ENCODE results near the gene MAP3K3. TPM values are rescaled to one million over a fixed set of nuclear protein-coding genes. Genes with fewer than 3 reads are reported as not detected.

Gene MAP3K3
- total RNA-seq, 1 experiment from 2014 or later, result 24.3 TPM

DNA sequence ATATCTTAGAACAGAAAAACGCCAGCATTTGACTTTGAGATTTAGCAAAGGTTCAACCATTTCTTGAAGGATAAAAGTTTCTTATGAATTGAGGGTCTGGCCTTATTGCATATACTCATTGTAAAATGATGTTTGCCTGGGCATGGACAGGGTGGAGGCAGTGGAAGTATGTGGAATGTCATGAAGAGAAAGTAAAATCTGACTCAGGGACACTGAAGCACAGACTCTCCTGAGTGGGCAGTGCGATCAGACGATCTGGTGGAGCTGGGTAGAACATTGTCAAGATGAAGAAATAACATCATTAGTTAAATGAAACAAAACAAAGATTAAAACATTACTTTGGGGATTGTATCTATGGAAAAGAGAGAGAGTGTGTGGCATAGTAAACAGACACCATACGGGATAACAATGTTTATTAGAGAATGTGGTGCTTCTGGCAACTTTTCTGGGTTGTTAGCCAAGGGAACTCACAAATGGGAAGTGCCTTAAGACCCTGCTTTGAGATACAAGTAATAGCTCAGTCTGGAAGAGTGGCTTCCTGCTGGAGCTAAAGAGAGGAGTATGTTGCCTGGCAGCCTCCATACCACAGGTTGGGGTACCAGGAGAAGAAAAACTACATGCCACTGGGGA is 4.4 kb downstream of the MAP3K3 start:
- Histone ChIP-seq H2BK20ac (ENCODE audit: low read depth, low read length, poor library complexity, severe bottlenecking) (no peak overlapping the region), H3K4me1 (ENCODE audit: insufficient read depth, low read length) (peaks cover 7% of the 10 kb centered on the region; the same call in 1 of the 2 replicates), H3K9ac (ENCODE audit: extremely low read depth, insufficient read length, low read length) (no peak overlapping the region), H3K4me2 (ENCODE audit: insufficient read depth, insufficient read length, low read length) (no peak overlapping the region), H4K20me1 (ENCODE audit: control insufficient read depth, insufficient read depth, insufficient read length) (no peaks in the 10 kb centered on the region), H2AK5ac (ENCODE audit: insufficient read length, low read length) (no peak overlapping the region), H3K14ac (ENCODE audit: insufficient read depth, low read length) (no peak overlapping the region), H2BK5ac (ENCODE audit: insufficient read length, low read length) (no peak overlapping the region), H4K91ac (ENCODE audit: insufficient read length, low read depth, low read length) (no peak overlapping the region), H3K79me1 (ENCODE audit: insufficient read depth, low read depth, low read length, poor library complexity, severe bottlenecking) (peaks cover 2% of the 10 kb centered on the region), H2AFZ (ENCODE audit: low read length) (no peak overlapping the region), H2BK12ac (ENCODE audit: insufficient read length, low read depth, low read length) (no peak overlapping the region), H3K79me2 (ENCODE audit: insufficient read depth, low read length) (peaks cover 3% of the 10 kb centered on the region; the same call in 1 of the 2 replicates), H3T11ph (ENCODE audit: low read length) (no peak overlapping the region), H3K23ac (ENCODE audit: insufficient read length, low read depth, low read length) (no peak overlapping the region), H3K56ac (ENCODE audit: insufficient read length, low read depth, low read length) (no peak overlapping the region), H3K23me2 (ENCODE audit: insufficient read length, low read depth, low read length, poor library complexity, severe bottlenecking) (peaks cover 2% of the 10 kb centered on the region), H4K8ac (replicated peaks; ENCODE audit: insufficient read length, low read depth, low read length) (no peak overlapping the region), H2BK120ac (ENCODE audit: low read depth, low read length, poor library complexity, severe bottlenecking) (no peak overlapping the region), H2BK15ac (ENCODE audit: low read depth, low read length) (no peak overlapping the region), H4K5ac (ENCODE audit: insufficient read length, low read depth, low read length) (no peak overlapping the region), H3K18ac (ENCODE audit: insufficient read length, low read depth, low read length) (no peak overlapping the region), H3K27me3 (ENCODE audit: insufficient read depth, low read length) (no peaks in the 10 kb centered on the region), H3K4ac (ENCODE audit: low read depth, low read length) (no peak overlapping the region), H3K9me3 (ENCODE audit: control insufficient read depth, low read depth, low read length) (no peaks in the 10 kb centered on the region), H3K27ac (ENCODE audit: insufficient read length, low read depth, low read length) (no peak overlapping the region)
- Mint-ChIP-seq H3K27me3 (ENCODE audit: low read depth) (peaks cover 1% of the 10 kb centered on the region; the same call in 1 of the 2 replicates), H3K27ac (no peak overlapping the region; a peak in 1 of 7 replicates), H3K4me3 (no peak overlapping the region), H3K4me1 (peaks cover 35 to 37% of the 10 kb centered on the region in 2 experiments), H3K36me3 (ENCODE audit: insufficient read depth in 1 of 3, low read depth in 3 of 3) (no peaks in the 10 kb centered on the region; a peak in 1 of 7 replicates), H3K9me3 (peaks cover 0 to 3% of the 10 kb centered on the region in 2 experiments; a peak in 1 of 5 replicates)
- DNase-seq, result no peak
- TF ChIP-seq, protein P1, sequence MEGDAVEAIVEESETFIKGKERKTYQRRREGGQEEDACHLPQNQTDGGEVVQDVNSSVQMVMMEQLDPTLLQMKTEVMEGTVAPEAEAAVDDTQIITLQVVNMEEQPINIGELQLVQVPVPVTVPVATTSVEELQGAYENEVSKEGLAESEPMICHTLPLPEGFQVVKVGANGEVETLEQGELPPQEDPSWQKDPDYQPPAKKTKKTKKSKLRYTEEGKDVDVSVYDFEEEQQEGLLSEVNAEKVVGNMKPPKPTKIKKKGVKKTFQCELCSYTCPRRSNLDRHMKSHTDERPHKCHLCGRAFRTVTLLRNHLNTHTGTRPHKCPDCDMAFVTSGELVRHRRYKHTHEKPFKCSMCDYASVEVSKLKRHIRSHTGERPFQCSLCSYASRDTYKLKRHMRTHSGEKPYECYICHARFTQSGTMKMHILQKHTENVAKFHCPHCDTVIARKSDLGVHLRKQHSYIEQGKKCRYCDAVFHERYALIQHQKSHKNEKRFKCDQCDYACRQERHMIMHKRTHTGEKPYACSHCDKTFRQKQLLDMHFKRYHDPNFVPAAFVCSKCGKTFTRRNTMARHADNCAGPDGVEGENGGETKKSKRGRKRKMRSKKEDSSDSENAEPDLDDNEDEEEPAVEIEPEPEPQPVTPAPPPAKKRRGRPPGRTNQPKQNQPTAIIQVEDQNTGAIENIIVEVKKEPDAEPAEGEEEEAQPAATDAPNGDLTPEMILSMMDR (conservative IDR thresholded peaks at IDR 0.05), result no peak
- no CpG with 5 or more reads among the region's 4 CpGs for WGBS (ENCODE audit: extremely low coverage, insufficient read length, low lambda C conversion rate)
